WTC11 (cell line): ENCODE data around the gene SOCS6.

ENCODE experiments used
- AR ChIP-seq: fragments of 250-450 bp; sonication (Bioruptor Pico); IDR thresholded peaks from 2 replicates; pipeline ENCODE4 v1.9.0; 2021; ENCODE audit warnings: mild to moderate bottlenecking
- CTCF ChIP-seq: fragments of 200-600 bp; IDR thresholded peaks from 2 replicates; pipeline ENCODE4 v1.8.0; 2022; ENCODE audit warnings: antibody characterized with exemption
- FOXK1 ChIP-seq: sonication (generic); formaldehyde crosslinking; IDR thresholded peaks from 2 replicates; pipeline ENCODE4 v1.8.0; 2022; ENCODE audit warnings: mild to moderate bottlenecking, moderate library complexity, missing genetic modification reagents
- GABPB1 ChIP-seq: sonication (generic); formaldehyde crosslinking; IDR thresholded peaks from 2 replicates; pipeline ENCODE4 v1.8.1; 2023; ENCODE audit warnings: mild to moderate bottlenecking, missing genetic modification reagents
- HMGA2 ChIP-seq: fragments of 250-450 bp; sonication (Bioruptor Pico); IDR thresholded peaks from 2 replicates; pipeline ENCODE4 v1.4.0; 2021; ENCODE audit warnings: mild to moderate bottlenecking, moderate library complexity
- MAX ChIP-seq: sonication (generic); formaldehyde crosslinking; IDR thresholded peaks from 2 replicates; pipeline ENCODE4 v1.8.0; 2022; ENCODE audit warnings: mild to moderate bottlenecking, missing genetic modification reagents
- MXD4 ChIP-seq: fragments of 250-450 bp; sonication (Bioruptor Pico); IDR thresholded peaks from 2 replicates; pipeline ENCODE4 v1.8.0; 2021; ENCODE audit warnings: mild to moderate bottlenecking, moderate library complexity, borderline replicate concordance
- PRDM15 ChIP-seq: sonication (generic); formaldehyde crosslinking; IDR thresholded peaks from 2 replicates; pipeline ENCODE4 v1.8.0; 2022; ENCODE audit warnings: missing genetic modification reagents
- SMAD4 ChIP-seq: sonication (generic); formaldehyde crosslinking; IDR thresholded peaks from 2 replicates; pipeline ENCODE4 v1.8.0; 2022; ENCODE audit warnings: mild to moderate bottlenecking, missing genetic modification reagents
- ZNF317 ChIP-seq: sonication (generic); formaldehyde crosslinking; IDR thresholded peaks from 2 replicates; pipeline ENCODE4 v1.8.1; 2023; ENCODE audit warnings: low read depth, mild to moderate bottlenecking, moderate library complexity, missing genetic modification reagents, borderline replicate concordance

- TF ChIP-seq MAX (CRISPR knock-in tag) (no peak), CTCF (no peak), HMGA2 (CRISPR knock-in tag) (no peak), AR (CRISPR knock-in tag) (no peak), SMAD4 (no peak), ZNF317 (CRISPR knock-in tag) (no peak), GABPB1 (CRISPR knock-in tag) (no peak), PRDM15 (CRISPR knock-in tag) (no peak), MXD4 (no peak), FOXK1 (CRISPR knock-in tag) (no peak)
These were observed 45.4 kb downstream of the SOCS6 start for GRCh38 chr18:70334264-70334663.
